ENCODE results near the gene SLC6A3. TPM values are rescaled to one million over a fixed set of nuclear protein-coding genes. Genes with fewer than 3 reads are reported as not detected.

SLC6A3 gene
- total RNA-seq, 1 donor from 2014 or later: not detected

- H3K4me1 Mint-ChIP-seq (ENCODE audit: unreplicated experiment): no peaks in the 10 kb centered on the region
- no peaks in the 10 kb centered on the region for H3K27me3 Mint-ChIP-seq (ENCODE audit: unreplicated experiment)
- H3K4me3 Mint-ChIP-seq (ENCODE audit: unreplicated experiment): no peak overlapping the region
- peaks cover 14% of the 10 kb centered on the region for H3K9me3 Mint-ChIP-seq (ENCODE audit: unreplicated experiment)
- H3K27ac Mint-ChIP-seq (ENCODE audit: unreplicated experiment): no peak overlapping the region
- TF ChIP-seq CTCF (IDR thresholded peaks at IDR 0.05): no peak
- H3K36me3 Mint-ChIP-seq (ENCODE audit: unreplicated experiment): no peaks in the 10 kb centered on the region
- DNase-seq (ENCODE audit: extremely low spot score, unreplicated experiment): no peak
Observed at GRCh38 chr5:1417586-1418225, 27.5 kb downstream of the SLC6A3 start.

- no peak for TF ChIP-seq CTCF (IDR thresholded peaks at IDR 0.05)
- Mint-ChIP-seq H3K36me3 (ENCODE audit: unreplicated experiment) (no peaks in the 10 kb centered on the region), H3K27me3 (ENCODE audit: unreplicated experiment) (peaks cover 5% of the 10 kb centered on the region), H3K27ac (ENCODE audit: unreplicated experiment) (no peak overlapping the region), H3K9me3 (ENCODE audit: unreplicated experiment) (peaks cover 14% of the 10 kb centered on the region), H3K4me3 (ENCODE audit: unreplicated experiment) (no peak overlapping the region), H3K4me1 (ENCODE audit: unreplicated experiment) (no peaks in the 10 kb centered on the region)
- DNase-seq (ENCODE audit: extremely low spot score, unreplicated experiment): no peak
Observed at GRCh38 chr5:1416856-1417469, 28.3 kb downstream of the SLC6A3 start.

GRCh38 chr5:1415626-1416360 lies 29.4 kb downstream of the SLC6A3 start:
- Mint-ChIP-seq H3K27ac (ENCODE audit: unreplicated experiment) (no peak overlapping the region), H3K36me3 (ENCODE audit: unreplicated experiment) (no peaks in the 10 kb centered on the region)
- no peak for TF ChIP-seq CTCF (IDR thresholded peaks at IDR 0.05)

GRCh38 chr5:1415059-1415425 lies 30.2 kb downstream of the SLC6A3 start:
- H3K4me3 Mint-ChIP-seq (ENCODE audit: unreplicated experiment): no peak overlapping the region
- H3K9me3 Mint-ChIP-seq (ENCODE audit: unreplicated experiment): peaks cover 14% of the 10 kb centered on the region
- no peaks in the 10 kb centered on the region for H3K36me3 Mint-ChIP-seq (ENCODE audit: unreplicated experiment)
- no peak for TF ChIP-seq CTCF (IDR thresholded peaks at IDR 0.05)
- DNase-seq (ENCODE audit: extremely low spot score, unreplicated experiment): no peak
- no peaks in the 10 kb centered on the region for H3K4me1 Mint-ChIP-seq (ENCODE audit: unreplicated experiment)
- no peak overlapping the region for H3K27ac Mint-ChIP-seq (ENCODE audit: unreplicated experiment)
- peaks cover 6% of the 10 kb centered on the region for H3K27me3 Mint-ChIP-seq (ENCODE audit: unreplicated experiment)

More at GRCh38 chr5:1415626-1416360, 29.4 kb downstream of the SLC6A3 start:
- peaks cover 6% of the 10 kb centered on the region for H3K27me3 Mint-ChIP-seq (ENCODE audit: unreplicated experiment)
- H3K4me3 Mint-ChIP-seq (ENCODE audit: unreplicated experiment): no peak overlapping the region
- peaks cover 14% of the 10 kb centered on the region for H3K9me3 Mint-ChIP-seq (ENCODE audit: unreplicated experiment)
- DNase-seq (ENCODE audit: extremely low spot score, unreplicated experiment): no peak
- H3K4me1 Mint-ChIP-seq (ENCODE audit: unreplicated experiment): no peaks in the 10 kb centered on the region
